ENCODE data around the gene SLC6A4.

GRCh38 chr17:30239089-30239462 is 3.6 kb upstream of the SLC6A4 start:
- TF ChIP-seq, protein P1, sequence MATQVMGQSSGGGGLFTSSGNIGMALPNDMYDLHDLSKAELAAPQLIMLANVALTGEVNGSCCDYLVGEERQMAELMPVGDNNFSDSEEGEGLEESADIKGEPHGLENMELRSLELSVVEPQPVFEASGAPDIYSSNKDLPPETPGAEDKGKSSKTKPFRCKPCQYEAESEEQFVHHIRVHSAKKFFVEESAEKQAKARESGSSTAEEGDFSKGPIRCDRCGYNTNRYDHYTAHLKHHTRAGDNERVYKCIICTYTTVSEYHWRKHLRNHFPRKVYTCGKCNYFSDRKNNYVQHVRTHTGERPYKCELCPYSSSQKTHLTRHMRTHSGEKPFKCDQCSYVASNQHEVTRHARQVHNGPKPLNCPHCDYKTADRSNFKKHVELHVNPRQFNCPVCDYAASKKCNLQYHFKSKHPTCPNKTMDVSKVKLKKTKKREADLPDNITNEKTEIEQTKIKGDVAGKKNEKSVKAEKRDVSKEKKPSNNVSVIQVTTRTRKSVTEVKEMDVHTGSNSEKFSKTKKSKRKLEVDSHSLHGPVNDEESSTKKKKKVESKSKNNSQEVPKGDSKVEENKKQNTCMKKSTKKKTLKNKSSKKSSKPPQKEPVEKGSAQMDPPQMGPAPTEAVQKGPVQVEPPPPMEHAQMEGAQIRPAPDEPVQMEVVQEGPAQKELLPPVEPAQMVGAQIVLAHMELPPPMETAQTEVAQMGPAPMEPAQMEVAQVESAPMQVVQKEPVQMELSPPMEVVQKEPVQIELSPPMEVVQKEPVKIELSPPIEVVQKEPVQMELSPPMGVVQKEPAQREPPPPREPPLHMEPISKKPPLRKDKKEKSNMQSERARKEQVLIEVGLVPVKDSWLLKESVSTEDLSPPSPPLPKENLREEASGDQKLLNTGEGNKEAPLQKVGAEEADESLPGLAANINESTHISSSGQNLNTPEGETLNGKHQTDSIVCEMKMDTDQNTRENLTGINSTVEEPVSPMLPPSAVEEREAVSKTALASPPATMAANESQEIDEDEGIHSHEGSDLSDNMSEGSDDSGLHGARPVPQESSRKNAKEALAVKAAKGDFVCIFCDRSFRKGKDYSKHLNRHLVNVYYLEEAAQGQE (IDR thresholded peaks at IDR 0.05; ENCODE audit: low read depth) = no peak
- TF ChIP-seq EP300 (IDR thresholded peaks at IDR 0.05; ENCODE audit: borderline replicate concordance) = no peak
